H9 (cell line): Measurements from ENCODE around the gene GDPD4. TPM values are rescaled to one million over a fixed set of nuclear protein-coding genes. Genes with fewer than 3 reads are reported as not detected.

Source experiments
- DNase-seq: peaks from one replicate; pipeline ENCODE4 v3.0.0-alpha.2; 2017
- H2AFZ ChIP-seq: one replicate; pipeline ENCODE4 v1.6.1; 2013; ENCODE audit warnings: mild to moderate bottlenecking, low read length, control low read depth, moderate library complexity
- H2AK5ac ChIP-seq: 2 replicates; pipeline ENCODE4 v1.6.1; 2013; ENCODE audit warnings: low read length, control low read depth, mixed read lengths; ENCODE audit not compliant: insufficient read length
- H2BK120ac ChIP-seq: one replicate; pipeline ENCODE4 v1.6.1; 2013; ENCODE audit warnings: low read depth, mild to moderate bottlenecking, low read length, control low read depth, inconsistent platforms; ENCODE audit not compliant: poor library complexity, severe bottlenecking
- H2BK12ac ChIP-seq: 2 replicates; pipeline ENCODE4 v1.6.1; 2013; ENCODE audit warnings: low read length, control low read depth, mixed read lengths, low read depth; ENCODE audit not compliant: insufficient read length
- H2BK15ac ChIP-seq: 2 replicates; pipeline ENCODE4 v1.6.1; 2013; ENCODE audit warnings: low read depth, low read length, control low read depth
- H2BK20ac ChIP-seq: one replicate; pipeline ENCODE4 v1.6.1; 2013; ENCODE audit warnings: low read depth, mild to moderate bottlenecking, low read length, control low read depth, inconsistent platforms; ENCODE audit not compliant: poor library complexity, severe bottlenecking
- H2BK5ac ChIP-seq: 2 replicates; pipeline ENCODE4 v1.6.1; 2013; ENCODE audit warnings: low read length, control low read depth, mixed read lengths; ENCODE audit not compliant: insufficient read length
- H3K14ac ChIP-seq: 2 replicates; pipeline ENCODE4 v1.6.1; 2013; ENCODE audit warnings: low read length, control low read depth; ENCODE audit not compliant: insufficient read depth
- H3K18ac ChIP-seq: 2 replicates; pipeline ENCODE4 v1.6.1; 2013; ENCODE audit warnings: low read depth, mild to moderate bottlenecking, mixed read lengths, low read length, control low read depth; ENCODE audit not compliant: insufficient read length
- H3K23ac ChIP-seq: 2 replicates; pipeline ENCODE4 v1.6.1; 2013; ENCODE audit warnings: low read length, control low read depth, mixed read lengths, low read depth; ENCODE audit not compliant: insufficient read length
- H3K23me2 ChIP-seq: 2 replicates; pipeline ENCODE4 v1.6.1; 2013; ENCODE audit warnings: low read depth, mild to moderate bottlenecking, mixed read lengths, low read length, control low read depth; ENCODE audit not compliant: insufficient read length, poor library complexity, severe bottlenecking
- H3K27ac ChIP-seq: 2 replicates; pipeline ENCODE4 v1.5.1; 2013; ENCODE audit warnings: low read length, control low read depth, mixed read lengths, low read depth; ENCODE audit not compliant: insufficient read length
- H3K27me3 ChIP-seq: 2 replicates; pipeline ENCODE4 v1.6.1; 2013; ENCODE audit warnings: low read length, control low read depth, inconsistent platforms; ENCODE audit not compliant: insufficient read depth
- H3K4ac ChIP-seq: 2 replicates; pipeline ENCODE4 v1.6.1; 2013; ENCODE audit warnings: low read depth, mild to moderate bottlenecking, control low read depth, inconsistent platforms, low read length, moderate library complexity
- H3K4me1 ChIP-seq: 2 replicates; pipeline ENCODE4 v1.6.1; 2013; ENCODE audit warnings: low read length, control low read depth, inconsistent platforms; ENCODE audit not compliant: insufficient read depth
- H3K4me2 ChIP-seq: 2 replicates; pipeline ENCODE4 v1.6.1; 2013; ENCODE audit warnings: low read length, control low read depth, mixed read lengths; ENCODE audit not compliant: insufficient read length, insufficient read depth
- H3K56ac ChIP-seq: 2 replicates; pipeline ENCODE4 v1.6.1; 2013; ENCODE audit warnings: low read depth, mild to moderate bottlenecking, mixed read lengths, low read length, control low read depth; ENCODE audit not compliant: insufficient read length
- H3K79me1 ChIP-seq: 2 replicates; pipeline ENCODE4 v1.6.1; 2013; ENCODE audit warnings: low read depth, mild to moderate bottlenecking, moderate library complexity, low read length, control low read depth, inconsistent platforms; ENCODE audit not compliant: insufficient read depth, poor library complexity, severe bottlenecking
- H3K79me2 ChIP-seq: 2 replicates; pipeline ENCODE4 v1.6.1; 2013; ENCODE audit warnings: low read length, control low read depth, inconsistent platforms; ENCODE audit not compliant: insufficient read depth
- H3K9ac ChIP-seq: 2 replicates; pipeline ENCODE4 v1.6.1; 2013; ENCODE audit warnings: low read length, control low read depth, mixed read lengths; ENCODE audit not compliant: insufficient read length; ENCODE audit errors: extremely low read depth
- H3K9me3 ChIP-seq: one replicate; pipeline ENCODE4 v1.6.1; 2013; ENCODE audit warnings: low read depth, low read length, inconsistent platforms; ENCODE audit not compliant: control insufficient read depth
- H3T11ph ChIP-seq: one replicate; pipeline ENCODE4 v1.6.1; 2013; ENCODE audit warnings: mild to moderate bottlenecking, low read length, control low read depth, inconsistent platforms
- H4K20me1 ChIP-seq: one replicate; pipeline ENCODE4 v1.6.1; 2013; ENCODE audit not compliant: control insufficient read depth, insufficient read length, insufficient read depth
- H4K5ac ChIP-seq: 2 replicates; pipeline ENCODE4 v1.6.1; 2013; ENCODE audit warnings: low read depth, mild to moderate bottlenecking, mixed read lengths, low read length, control low read depth; ENCODE audit not compliant: insufficient read length
- H4K8ac ChIP-seq: replicated peaks from 2 replicates; pipeline ENCODE4 v1.6.1; 2013; ENCODE audit warnings: low read length, control low read depth, mixed read lengths, low read depth; ENCODE audit not compliant: insufficient read length
- H4K91ac ChIP-seq: 2 replicates; pipeline ENCODE4 v1.6.1; 2013; ENCODE audit warnings: low read depth, mild to moderate bottlenecking, moderate library complexity, mixed read lengths, low read length, control low read depth; ENCODE audit not compliant: insufficient read length
- H3K27ac Mint-ChIP-seq, 3 experiments: 2 replicates in 2 of 3; 3 replicates in 1 of 3; pipeline ENCODE4 v1.8.0; 2020 to 2021; ENCODE audit warnings: mixed read lengths in 3 of 3, mild to moderate bottlenecking in 1 of 3, moderate library complexity in 1 of 3
- H3K27me3 Mint-ChIP-seq: 2 replicates; pipeline ENCODE4 v1.8.0; 2021; ENCODE audit warnings: low read depth, mild to moderate bottlenecking, moderate library complexity, mixed read lengths
- H3K36me3 Mint-ChIP-seq, 3 experiments: 2 replicates in 2 of 3; 3 replicates in 1 of 3; pipeline ENCODE4 v1.8.0; 2020 to 2021; ENCODE audit warnings: low read depth in 3 of 3, mixed read lengths in 3 of 3; ENCODE audit not compliant: insufficient read depth in 1 of 3
- H3K4me1 Mint-ChIP-seq, 2 experiments: 2 replicates each; pipeline ENCODE4 v1.8.0; 2020; ENCODE audit warnings: mixed read lengths in 2 of 2
- H3K4me3 Mint-ChIP-seq, 2 experiments: 2 replicates in 1 of 2; 3 replicates in 1 of 2; pipeline ENCODE4 v1.8.0; 2020 to 2021; ENCODE audit warnings: mild to moderate bottlenecking in 2 of 2, mixed read lengths in 2 of 2, moderate library complexity in 1 of 2
- H3K9me3 Mint-ChIP-seq, 2 experiments: 2 replicates in 1 of 2; 3 replicates in 1 of 2; pipeline ENCODE4 v1.8.0; 2020; ENCODE audit warnings: mild to moderate bottlenecking in 2 of 2, mixed read lengths in 2 of 2, moderate library complexity in 1 of 2
- WGBS: extraction: QIAGEN DNeasy Blood & Tissue Kit; methylation state at CpG from one replicate; pipeline ENCODE4 v1.1.7; 2013; ENCODE audit warnings: missing lambda C conversion rate, low lambda C conversion rate, mixed read lengths; ENCODE audit not compliant: insufficient read length; ENCODE audit errors: extremely low coverage; 5-methylcytosine and 5-hydroxymethylcytosine counted together
- total RNA-seq: library from RNA; stranded (reverse); gene quantifications from 2 replicates; pipeline ENCODE4 v1.2.1, GENCODE V29; 2021
- TF ChIP-seq, protein P1 (sequence below): fragments of 200-600 bp; sonication (generic); conservative IDR thresholded peaks from 3 replicates; pipeline ENCODE4 v1.8.0; 2021; ENCODE audit warnings: antibody characterized with exemption, mild to moderate bottlenecking

Gene GDPD4
- total RNA-seq, 1 experiment from 2014 or later, result not detected

DNA sequence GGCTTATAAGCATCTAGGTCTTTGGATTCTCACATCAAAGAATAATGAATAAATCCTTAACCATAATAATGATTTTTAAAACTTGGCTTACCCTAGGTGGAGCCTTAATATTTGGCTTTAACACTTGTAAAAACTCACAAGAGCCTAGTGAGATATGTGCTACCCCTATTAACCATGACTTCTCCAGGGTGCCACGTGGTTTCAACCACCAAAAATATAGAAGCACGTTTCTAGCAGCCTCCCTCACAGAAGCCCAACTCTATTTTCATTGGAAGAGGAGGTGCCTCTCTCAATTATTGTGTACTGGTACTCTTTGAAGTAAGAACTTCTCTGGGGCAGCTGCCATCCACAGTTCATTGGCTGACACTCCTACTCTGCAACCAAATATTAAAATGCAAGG lies 46.5 kb upstream of the GDPD4 start:
- Histone ChIP-seq H3K4me2 (no peak overlapping the region), H4K8ac (no peak overlapping the region), H3K9me3 (no peaks in the 10 kb centered on the region), H3K23ac (no peak overlapping the region), H2BK15ac (no peak overlapping the region), H3K4ac (no peak overlapping the region), H2BK5ac (no peak overlapping the region), H3K4me1 (no peaks in the 10 kb centered on the region), H4K20me1 (no peaks in the 10 kb centered on the region), H3K79me1 (no peaks in the 10 kb centered on the region), H3K27me3 (no peaks in the 10 kb centered on the region), H2BK120ac (no peak overlapping the region), H2AFZ (no peak overlapping the region), H3K9ac (no peak overlapping the region), H2BK20ac (no peak overlapping the region), H3K23me2 (no peaks in the 10 kb centered on the region), H2BK12ac (no peak overlapping the region), H3K27ac (no peak overlapping the region), H3K56ac (no peak overlapping the region), H3T11ph (no peak overlapping the region), H3K79me2 (no peaks in the 10 kb centered on the region), H3K18ac (no peak overlapping the region), H4K5ac (no peak overlapping the region), H2AK5ac (no peak overlapping the region), H4K91ac (no peak overlapping the region), H3K14ac (no peak overlapping the region)
- Mint-ChIP-seq H3K4me1 (no peaks in the 10 kb centered on the region), H3K9me3 (no peaks in the 10 kb centered on the region), H3K27ac (no peak overlapping the region), H3K36me3 (peaks cover 15 to 41% (median 34%) of the 10 kb centered on the region in 3 experiments; a peak in 6 of 7 replicates), H3K27me3 (no peaks in the 10 kb centered on the region), H3K4me3 (no peak overlapping the region)
- DNase-seq, result no peak
- TF ChIP-seq, protein P1, sequence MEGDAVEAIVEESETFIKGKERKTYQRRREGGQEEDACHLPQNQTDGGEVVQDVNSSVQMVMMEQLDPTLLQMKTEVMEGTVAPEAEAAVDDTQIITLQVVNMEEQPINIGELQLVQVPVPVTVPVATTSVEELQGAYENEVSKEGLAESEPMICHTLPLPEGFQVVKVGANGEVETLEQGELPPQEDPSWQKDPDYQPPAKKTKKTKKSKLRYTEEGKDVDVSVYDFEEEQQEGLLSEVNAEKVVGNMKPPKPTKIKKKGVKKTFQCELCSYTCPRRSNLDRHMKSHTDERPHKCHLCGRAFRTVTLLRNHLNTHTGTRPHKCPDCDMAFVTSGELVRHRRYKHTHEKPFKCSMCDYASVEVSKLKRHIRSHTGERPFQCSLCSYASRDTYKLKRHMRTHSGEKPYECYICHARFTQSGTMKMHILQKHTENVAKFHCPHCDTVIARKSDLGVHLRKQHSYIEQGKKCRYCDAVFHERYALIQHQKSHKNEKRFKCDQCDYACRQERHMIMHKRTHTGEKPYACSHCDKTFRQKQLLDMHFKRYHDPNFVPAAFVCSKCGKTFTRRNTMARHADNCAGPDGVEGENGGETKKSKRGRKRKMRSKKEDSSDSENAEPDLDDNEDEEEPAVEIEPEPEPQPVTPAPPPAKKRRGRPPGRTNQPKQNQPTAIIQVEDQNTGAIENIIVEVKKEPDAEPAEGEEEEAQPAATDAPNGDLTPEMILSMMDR, result no peak
- WGBS, result no CpG with 5 or more reads among the region's 2 CpGs
